T47D (cell line): ENCODE results near the gene PCDH8.

ENCODE experiments used
- DNase-seq, 2 experiments: peaks; one replicate each; pipeline versions ENCODE4 v3.0.0 to v3.0.0-alpha.2; 2011 to 2012; ENCODE audit warnings: low read depth in 1 of 2, low spot score in 1 of 2
- JUND ChIP-seq: IDR thresholded peaks from 2 replicates; pipeline ENCODE4 v1.6.1; 2012; ENCODE audit warnings: low read depth
- in situ Hi-C: cut with HindIII; loops from 2 replicates; pipeline ENCODE4 v1.10.0; 2016; ENCODE audit warnings: low sequenced_read_pairs, low pct_unique_long_range_greater_than_20kb

The PCDH8 gene

GRCh38 chr13:52869621-52870020, 21.2 kb upstream of the PCDH8 start:
- TF ChIP-seq JUND, result no peak
- DNase-seq, result no peak
- in situ Hi-C loops, result no loop called here

DNA sequence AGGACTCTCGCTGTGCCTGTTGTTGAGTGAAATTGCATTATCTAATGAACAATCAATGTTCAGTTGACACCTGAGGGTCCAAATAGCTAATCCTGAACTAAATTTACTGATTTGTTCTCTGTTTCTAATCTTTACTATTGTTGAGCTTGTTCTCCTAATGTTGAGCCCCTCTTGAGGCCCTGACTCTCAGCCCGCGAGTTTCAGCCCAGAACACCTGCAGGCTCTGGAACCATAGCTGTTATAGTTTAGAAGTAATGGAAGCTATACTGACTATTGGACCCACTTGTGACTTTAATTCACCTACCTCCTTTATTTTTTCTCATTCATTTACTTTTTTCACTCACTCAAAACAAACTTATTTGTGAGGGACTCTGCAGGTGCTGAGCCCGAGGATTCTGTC, 20.6 kb upstream of the PCDH8 start:
- TF ChIP-seq JUND, result no peak
- in situ Hi-C loops, result no loop called here
- DNase-seq, result no peak

- no peak for DNase-seq
- in situ Hi-C loops, result no loop called here
- no peak for TF ChIP-seq JUND
These were observed 19.8 kb upstream of the PCDH8 start for GRCh38 chr13:52868190-52868589.

GRCh38 chr13:52864941-52865340, 16.5 kb upstream of the PCDH8 start:
- TF ChIP-seq JUND, result no peak
- in situ Hi-C loops, result no loop called here

GRCh38 chr13:52862358-52863206, 14.1 kb upstream of the PCDH8 start:
- TF ChIP-seq JUND, result no peak
- in situ Hi-C loops, result no loop called here
- peak in 1 of 2 experiments; percentile 4 for DNase-seq

More at GRCh38 chr13:52864941-52865340, 16.5 kb upstream of the PCDH8 start:
- DNase-seq, result no peak

GRCh38 chr13:52852444-52852843, 4.0 kb upstream of the PCDH8 start:
- no peak for DNase-seq
- TF ChIP-seq JUND, result no peak
- in situ Hi-C loops, result no loop called here

GRCh38 chr13:52851137-52851962, 2.9 kb upstream of the PCDH8 start:
- in situ Hi-C loops, result no loop called here
- no peak for TF ChIP-seq JUND
- peak; percentile 41 to 48 for DNase-seq

- TF ChIP-seq JUND, result no peak
- peak; percentile 74 to 89 for DNase-seq
- in situ Hi-C loops, result no loop called here
These were observed 2.1 kb upstream of the PCDH8 start for GRCh38 chr13:52850396-52851136.

GRCh38 chr13:52850072-52850395, 1.6 kb upstream of the PCDH8 start:
- in situ Hi-C loops, result no loop called here
- TF ChIP-seq JUND, result no peak
- no peak for DNase-seq

- in situ Hi-C loops, result no loop called here
- DNase-seq, result no peak
- no peak for TF ChIP-seq JUND
These were observed 1.0 kb upstream of the PCDH8 start for GRCh38 chr13:52849291-52850071.

DNA sequence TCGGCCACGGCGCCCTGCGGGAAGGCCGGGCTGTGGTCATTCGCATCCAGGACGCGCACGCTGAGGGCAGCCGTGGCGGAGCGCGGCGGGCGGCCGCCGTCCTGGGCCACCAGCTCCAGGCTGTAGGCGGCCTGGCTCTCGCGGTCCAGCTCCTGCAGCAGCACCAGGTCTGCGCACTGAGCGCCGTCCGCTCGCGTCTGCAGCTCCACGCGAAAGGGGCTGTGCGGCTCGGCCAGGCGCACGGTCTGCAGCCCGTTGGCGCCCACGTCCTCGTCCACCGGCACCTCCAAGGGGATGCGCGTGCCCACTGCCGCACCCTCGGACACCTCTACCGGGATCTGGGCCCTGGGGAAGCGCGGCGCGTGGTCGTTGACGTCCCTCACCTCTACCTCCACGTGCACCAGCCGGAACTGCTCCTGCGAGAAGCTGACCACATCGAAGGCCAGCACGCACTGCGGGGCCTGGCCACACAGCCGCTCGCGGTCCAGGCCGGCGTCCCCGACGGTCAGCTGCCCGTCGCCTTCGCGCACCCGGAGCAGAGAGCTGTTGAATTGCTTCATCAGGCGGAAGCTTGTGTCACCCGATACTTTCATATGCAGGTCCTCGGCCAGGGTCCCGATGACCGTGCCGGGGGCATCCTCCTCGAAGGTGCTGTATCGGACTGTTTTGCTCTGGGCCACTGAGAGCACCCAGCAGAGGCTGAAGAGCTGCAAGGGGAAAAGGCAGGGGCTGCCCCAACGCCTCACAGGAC, 583 bp downstream of the PCDH8 start:
- no peak for TF ChIP-seq JUND
- DNase-seq, result no peak
- in situ Hi-C loops, result no loop called here
